ENCODE results near the gene SENP2. TPM values are rescaled to one million over a fixed set of nuclear protein-coding genes. Genes with fewer than 3 reads are reported as not detected.

Gene SENP2
- 16.3 and 22.4 TPM in 2 replicates for polyA plus RNA-seq (2011; rRNA removed)
- polyA plus RNA-seq (2012; cell fraction: cytosol; rRNA removed): 3.1 TPM in 2 replicates
- 1.5 and 2.7 TPM in 2 replicates for polyA plus RNA-seq (2012; cell fraction: nucleus; rRNA removed)
- polyA plus RNA-seq (2017; fragmentation: RNase III; extraction: RNeasy Plus Mini Kit Qiagen cat#74134 plus additional on column Dnase treatment): 18.1 to 22.7 TPM (median 19.7 TPM) in 3 replicates
- polyA minus RNA-seq (2011; rRNA and poly(A)+ RNA removed): 5.0 and 5.9 TPM in 2 replicates

DNA sequence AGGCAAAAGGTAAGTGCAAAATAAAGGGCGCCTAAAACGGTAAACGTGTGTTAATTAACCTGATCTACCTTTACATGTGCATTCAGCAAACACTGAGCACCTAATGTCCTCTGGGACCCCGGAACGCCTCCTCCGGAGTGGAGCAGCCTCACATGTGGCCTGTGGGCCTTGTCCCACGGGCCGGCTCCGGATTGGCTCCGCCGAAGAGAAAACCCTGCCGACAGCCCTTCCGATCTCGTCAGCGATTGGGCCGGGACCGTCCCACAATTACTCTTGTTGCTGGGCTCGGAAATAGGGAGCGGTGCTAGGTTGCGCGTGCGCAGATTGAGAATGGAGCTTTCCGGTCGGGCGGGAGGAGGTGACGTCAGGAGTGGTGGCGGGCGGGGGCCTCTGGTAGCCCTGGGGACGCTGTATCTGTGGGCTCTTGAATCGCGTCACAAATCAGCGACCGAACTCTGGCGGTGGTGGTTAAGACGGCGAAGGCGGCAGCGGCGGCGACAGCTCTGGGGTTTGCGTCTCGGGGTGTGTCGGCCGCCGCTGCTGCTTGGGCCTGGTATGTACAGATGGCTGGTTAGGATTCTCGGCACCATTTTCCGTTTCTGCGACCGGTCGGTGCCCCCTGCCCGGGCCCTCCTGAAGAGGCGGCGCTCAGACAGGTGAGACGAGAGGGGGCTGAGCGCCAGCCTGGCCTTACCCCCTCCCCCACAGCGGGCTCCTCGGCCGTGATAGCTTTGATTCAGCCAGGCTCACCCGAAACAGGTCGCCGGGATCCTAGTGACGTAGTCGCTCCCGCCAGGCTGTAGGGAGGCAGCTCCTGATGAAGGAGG is at the start of gene SENP2:
Gene SENP2, plus strand, starts transcription at position 437 of the 827 bp plus-strand sequence. Its CDS starts 119 bp downstream, at position 556.
- ATAC-seq (peak; percentile 99), DNase-seq (ENCODE audit: low read depth in 1 of 2, low spot score in 1 of 2) (peak; percentile 90 to 98), FAIRE-seq (no peak)
- Histone ChIP-seq H3K27ac (peak within 1 kb of the TSS; percentile 81 to 91), H3K9me3 (no peaks in the 10 kb centered on the region), H3K4me1 (peaks cover 6% of the 10 kb centered on the region; the same call in 1 of the 3 replicates), H3K4me2 (peak within 1 kb of the TSS; percentile 90), H3K4me3 (peak within 1 kb of the TSS; percentile 80)
- POLR2A ChIA-PET: interaction anchor here (0.5 to 1.7 kb wide), 16 partner anchors 10 to 352 kb away, joined by 3 to 11 read pairs (median 3); partner anchors contain the start of genes EHHADH, LIPH, TMEM41A and TRA2B
- 2% methylated on average over 21 of the region's 64 CpGs for WGBS (ENCODE audit: missing lambda C conversion rate)
- CTCF ChIA-PET: interaction anchor here (0.7 to 4.3 kb wide), 6 partner anchors 11 to 711 kb away, joined by 3 to 16 read pairs (median 3); no protein-coding TSS in a partner anchor
- TF ChIP-seq POLR2A (IDR thresholded peaks at IDR 0.05; ENCODE audit: low read length) (peak; percentile 35), ZSCAN20 (CRISPR knock-in tag; IDR thresholded peaks at IDR 0.05) (no peak), HOXB5 (CRISPR knock-in tag; IDR thresholded peaks at IDR 0.05) (no peak), RFX5 (IDR thresholded peaks at IDR 0.05) (peak; percentile 94), NR3C1 (IDR thresholded peaks at IDR 0.05) (no peak), SMC3 (IDR thresholded peaks at IDR 0.05) (no peak), ESRRA (IDR thresholded peaks at IDR 0.05; ENCODE audit: borderline replicate concordance, low read length) (no peak), CEBPB (IDR thresholded peaks at IDR 0.05) (no peak), JUNB (IDR thresholded peaks at IDR 0.05) (no peak), CBX2 (IDR thresholded peaks at IDR 0.05; ENCODE audit: borderline replicate concordance, low read depth) (no peak), EHMT2 (IDR thresholded peaks at IDR 0.05; ENCODE audit: low read depth) (no peak), ZNF302 (CRISPR knock-in tag; IDR thresholded peaks at IDR 0.05) (no peak), FOSL2 (IDR thresholded peaks at IDR 0.05) (no peak), FOSL2 (CRISPR knock-in tag; IDR thresholded peaks at IDR 0.05) (no peak), TP53 (CRISPR knock-in tag; IDR thresholded peaks at IDR 0.05) (no peak), JUN (IDR thresholded peaks at IDR 0.05) (peak in 1 of 2 experiments; percentile 64; a peak in 2 of 5 replicates), RAD21 (conservative IDR thresholded peaks at IDR 0.05 in 1 of 2, IDR thresholded peaks at IDR 0.05 in 1 of 2) (no peak), GATA3 (IDR thresholded peaks at IDR 0.05; ENCODE audit: borderline replicate concordance) (no peak), CBX8 (IDR thresholded peaks at IDR 0.05) (no peak), EHF (CRISPR knock-in tag; IDR thresholded peaks at IDR 0.05) (no peak), CHD4 (IDR thresholded peaks at IDR 0.05; ENCODE audit: borderline replicate concordance) (no peak), KDM1A (IDR thresholded peaks at IDR 0.05; ENCODE audit: low read depth) (no peak), HOXA7 (CRISPR knock-in tag; IDR thresholded peaks at IDR 0.05) (no peak), ZFP36 (IDR thresholded peaks at IDR 0.05; ENCODE audit: borderline replicate concordance, partially characterized antibody) (no peak), FOXS1 (CRISPR knock-in tag; IDR thresholded peaks at IDR 0.05) (no peak), NPAS2 (CRISPR knock-in tag; IDR thresholded peaks at IDR 0.05; ENCODE audit: borderline replicate concordance) (no peak), BHLHE40 (IDR thresholded peaks at IDR 0.05; ENCODE audit: low read depth, low read length) (no peak), ZC3H11A (IDR thresholded peaks at IDR 0.05) (no peak), CHD2 (IDR thresholded peaks at IDR 0.05; ENCODE audit: low read length, partially characterized antibody) (no peak), FOSB (CRISPR knock-in tag; IDR thresholded peaks at IDR 0.05) (no peak), SREBF2 (IDR thresholded peaks at IDR 0.05) (no peak), MYC (IDR thresholded peaks at IDR 0.05; ENCODE audit: borderline replicate concordance, low read length) (no peak), KDM5A (IDR thresholded peaks at IDR 0.05) (peak; percentile 68), MAFK (IDR thresholded peaks at IDR 0.05; ENCODE audit: partially characterized antibody) (no peak)
- TF ChIP-seq, protein P1, sequence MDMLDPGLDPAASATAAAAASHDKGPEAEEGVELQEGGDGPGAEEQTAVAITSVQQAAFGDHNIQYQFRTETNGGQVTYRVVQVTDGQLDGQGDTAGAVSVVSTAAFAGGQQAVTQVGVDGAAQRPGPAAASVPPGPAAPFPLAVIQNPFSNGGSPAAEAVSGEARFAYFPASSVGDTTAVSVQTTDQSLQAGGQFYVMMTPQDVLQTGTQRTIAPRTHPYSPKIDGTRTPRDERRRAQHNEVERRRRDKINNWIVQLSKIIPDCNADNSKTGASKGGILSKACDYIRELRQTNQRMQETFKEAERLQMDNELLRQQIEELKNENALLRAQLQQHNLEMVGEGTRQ (IDR thresholded peaks at IDR 0.05): peak; percentile 37; the same call in 1 of the 2 replicates
- TF ChIP-seq, protein P2, sequence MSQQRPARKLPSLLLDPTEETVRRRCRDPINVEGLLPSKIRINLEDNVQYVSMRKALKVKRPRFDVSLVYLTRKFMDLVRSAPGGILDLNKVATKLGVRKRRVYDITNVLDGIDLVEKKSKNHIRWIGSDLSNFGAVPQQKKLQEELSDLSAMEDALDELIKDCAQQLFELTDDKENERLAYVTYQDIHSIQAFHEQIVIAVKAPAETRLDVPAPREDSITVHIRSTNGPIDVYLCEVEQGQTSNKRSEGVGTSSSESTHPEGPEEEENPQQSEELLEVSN (IDR thresholded peaks at IDR 0.05; ENCODE audit: borderline replicate concordance, low read depth): no peak
- TF ChIP-seq, protein P3, sequence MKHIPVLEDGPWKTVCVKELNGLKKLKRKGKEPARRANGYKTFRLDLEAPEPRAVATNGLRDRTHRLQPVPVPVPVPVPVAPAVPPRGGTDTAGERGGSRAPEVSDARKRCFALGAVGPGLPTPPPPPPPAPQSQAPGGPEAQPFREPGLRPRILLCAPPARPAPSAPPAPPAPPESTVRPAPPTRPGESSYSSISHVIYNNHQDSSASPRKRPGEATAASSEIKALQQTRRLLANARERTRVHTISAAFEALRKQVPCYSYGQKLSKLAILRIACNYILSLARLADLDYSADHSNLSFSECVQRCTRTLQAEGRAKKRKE (CRISPR knock-in tag; IDR thresholded peaks at IDR 0.05; ENCODE audit: low read depth): no peak
- TF ChIP-seq, protein P4, sequence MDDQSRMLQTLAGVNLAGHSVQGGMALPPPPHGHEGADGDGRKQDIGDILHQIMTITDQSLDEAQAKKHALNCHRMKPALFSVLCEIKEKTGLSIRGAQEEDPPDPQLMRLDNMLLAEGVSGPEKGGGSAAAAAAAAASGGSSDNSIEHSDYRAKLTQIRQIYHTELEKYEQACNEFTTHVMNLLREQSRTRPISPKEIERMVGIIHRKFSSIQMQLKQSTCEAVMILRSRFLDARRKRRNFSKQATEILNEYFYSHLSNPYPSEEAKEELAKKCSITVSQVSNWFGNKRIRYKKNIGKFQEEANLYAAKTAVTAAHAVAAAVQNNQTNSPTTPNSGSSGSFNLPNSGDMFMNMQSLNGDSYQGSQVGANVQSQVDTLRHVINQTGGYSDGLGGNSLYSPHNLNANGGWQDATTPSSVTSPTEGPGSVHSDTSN (IDR thresholded peaks at IDR 0.05): no peak
- TF ChIP-seq, protein P5, sequence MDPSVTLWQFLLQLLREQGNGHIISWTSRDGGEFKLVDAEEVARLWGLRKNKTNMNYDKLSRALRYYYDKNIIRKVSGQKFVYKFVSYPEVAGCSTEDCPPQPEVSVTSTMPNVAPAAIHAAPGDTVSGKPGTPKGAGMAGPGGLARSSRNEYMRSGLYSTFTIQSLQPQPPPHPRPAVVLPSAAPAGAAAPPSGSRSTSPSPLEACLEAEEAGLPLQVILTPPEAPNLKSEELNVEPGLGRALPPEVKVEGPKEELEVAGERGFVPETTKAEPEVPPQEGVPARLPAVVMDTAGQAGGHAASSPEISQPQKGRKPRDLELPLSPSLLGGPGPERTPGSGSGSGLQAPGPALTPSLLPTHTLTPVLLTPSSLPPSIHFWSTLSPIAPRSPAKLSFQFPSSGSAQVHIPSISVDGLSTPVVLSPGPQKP (IDR thresholded peaks at IDR 0.05; ENCODE audit: low read depth, low read length): no peak
